Naive thymus-derived CD4-positive, alpha-beta T cell (primary cell): ENCODE measurements around the gene MYL3. TPM values are rescaled to one million over a fixed set of nuclear protein-coding genes. Genes with fewer than 3 reads are reported as not detected.

ENCODE experiments used
- ATAC-seq: fragments of 150-1000 bp; cut with Tn5 transposase; 2 replicates; pipeline ENCODE4 v1.10.0; 2021; ENCODE audit warnings: mild to moderate bottlenecking, moderate library complexity
- CTCF ChIA-PET: fragments of 350-600 bp; sonication (Branson Sonifier 250); formaldehyde crosslinking; loops from one replicate; lab custom pipeline; 2021; ENCODE audit warnings: antibody characterized with exemption; lab: Charles Lee
- POLR2A ChIA-PET: fragments of 350-600 bp; sonication (Branson Sonifier 250); formaldehyde crosslinking; loops from one replicate; lab custom pipeline; 2021; ENCODE audit warnings: antibody characterized with exemption, inconsistent platforms; lab: Charles Lee
- DNase-seq, 9 donors: peaks; one replicate each; pipeline versions ENCODE4 v3.0.0 to v3.0.0-alpha.2; 2020 to 2022; ENCODE audit warnings: mixed read lengths in 1 of 9
- H3K27ac ChIP-seq: one replicate; pipeline ENCODE4 v1.7.0; 2013; ENCODE audit warnings: mild to moderate bottlenecking, low read depth, low read length, moderate library complexity
- H3K27me3 ChIP-seq, 2 donors: one replicate each; pipeline ENCODE4 v1.7.0; 2013; ENCODE audit warnings: low read length in 2 of 2, mild to moderate bottlenecking in 2 of 2, moderate library complexity in 2 of 2; ENCODE audit not compliant: control insufficient read depth in 2 of 2, insufficient read depth in 2 of 2
- H3K36me3 ChIP-seq, 3 experiments: 1 replicate in 2 of 3; 2 replicates in 1 of 3; pipeline ENCODE4 v1.7.0; 2013; ENCODE audit warnings: low read length in 3 of 3, mild to moderate bottlenecking in 3 of 3, moderate library complexity in 1 of 3; ENCODE audit not compliant: insufficient read depth in 3 of 3, control insufficient read depth in 2 of 3
- H3K4me1 ChIP-seq, 2 donors: one replicate each; pipeline ENCODE4 v1.7.0; 2013; ENCODE audit warnings: low read length in 2 of 2, mild to moderate bottlenecking in 2 of 2, moderate library complexity in 1 of 2; ENCODE audit not compliant: control insufficient read depth in 2 of 2, insufficient read depth in 2 of 2
- H3K4me3 ChIP-seq: 2 replicates; pipeline ENCODE4 v1.7.0; 2013; ENCODE audit warnings: mild to moderate bottlenecking, low read length
- H3K9me3 ChIP-seq, 3 experiments: 1 replicate in 2 of 3; 2 replicates in 1 of 3; pipeline ENCODE4 v1.7.0; 2013; ENCODE audit warnings: low read length in 3 of 3; ENCODE audit not compliant: control insufficient read depth in 2 of 3
- H3K27ac Mint-ChIP-seq, 9 donors: one replicate each; pipeline ENCODE4 v1.8.0; 2020 to 2022; ENCODE audit warnings: mixed read lengths in 9 of 9, mild to moderate bottlenecking in 8 of 9, moderate library complexity in 5 of 9, inconsistent platforms in 2 of 9
- H3K27me3 Mint-ChIP-seq, 5 donors: one replicate each; pipeline ENCODE4 v1.8.0; 2021 to 2022; ENCODE audit warnings: mixed read lengths in 5 of 5, mild to moderate bottlenecking in 1 of 5
- H3K36me3 Mint-ChIP-seq, 5 donors: one replicate each; pipeline ENCODE4 v1.8.0; 2020 to 2022; ENCODE audit warnings: mixed read lengths in 5 of 5, mild to moderate bottlenecking in 3 of 5, inconsistent platforms in 1 of 5
- H3K4me1 Mint-ChIP-seq, 7 donors: one replicate each; pipeline ENCODE4 v1.8.0; 2020 to 2022; ENCODE audit warnings: mixed read lengths in 7 of 7, mild to moderate bottlenecking in 3 of 7, inconsistent platforms in 1 of 7
- H3K4me3 Mint-ChIP-seq, 10 donors: one replicate each; pipeline ENCODE4 v1.8.0; 2020 to 2022; ENCODE audit warnings: mild to moderate bottlenecking in 10 of 10, mixed read lengths in 10 of 10, moderate library complexity in 6 of 10, inconsistent platforms in 2 of 10
- H3K9me3 Mint-ChIP-seq, 11 donors: one replicate each; pipeline ENCODE4 v1.8.0; 2020 to 2022; ENCODE audit warnings: mixed read lengths in 11 of 11, mild to moderate bottlenecking in 4 of 11, inconsistent platforms in 1 of 11, moderate library complexity in 1 of 11
- intact Hi-C, 2 donors: fragments of 100-400 bp; cut with micrococcal nuclease; formaldehyde crosslinking; loops; one replicate each; pipeline ENCODE4 v1.15.1; 2023
- polyA plus RNA-seq, 2 donors: library from polyadenylated mRNA; unstranded; fragments of 300-500 nt; fragmentation: Illumina TruSeq; gene quantifications; one replicate each; pipeline ENCODE4 v1.2.3, GENCODE V29; 2021
- total RNA-seq, 6 experiments: library from RNA in 5 of 6; stranded (reverse) in 5 of 6; gene quantifications; 1 replicate in 5 of 6; 2 replicates in 1 of 6; pipeline ENCODE4 v1.2.3 and lab custom pipeline; 2021 to 2026

Gene MYL3
- total and polyA plus RNA-seq, 7 experiments from 2014 or later, result not detected

GRCh38 chr3:46884929-46885328 lies 21.7 kb upstream of the MYL3 start:
- ChIA-PET POLR2A (no interaction called here), CTCF (interaction anchor here (0.7 kb wide), 1 partner anchor 19 kb away, joined by 3 read pairs; no protein-coding TSS in a partner anchor)
- Mint-ChIP-seq H3K4me1 (peaks cover 0 to 11% (median 9%) of the 10 kb centered on the region in 7 donors), H3K36me3 (peaks cover 0 to 6% (median 0%) of the 10 kb centered on the region in 5 donors), H3K27ac (no peak overlapping the region), H3K9me3 (peaks cover 0 to 2% (median 0%) of the 10 kb centered on the region in 11 donors), H3K4me3 (peak overlapping the region in 6 of 10 donors; percentile 8 to 73 (median 16)), H3K27me3 (peaks cover 27 to 78% (median 32%) of the 10 kb centered on the region in 5 donors)
- ATAC-seq (no peak), DNase-seq (no peak)
- H3K4me3 ChIP-seq, result no peak overlapping the region
- intact Hi-C loops, result no loop called here
- no peaks in the 10 kb centered on the region for H3K9me3 ChIP-seq
- H3K27ac ChIP-seq, result no peak overlapping the region
- no peaks in the 10 kb centered on the region for H3K36me3 ChIP-seq
- H3K4me1 ChIP-seq, result no peaks in the 10 kb centered on the region
- H3K27me3 ChIP-seq, result peaks cover 0 to 8% of the 10 kb centered on the region in 2 donors

GRCh38 chr3:46884427-46884826 lies 21.2 kb upstream of the MYL3 start:
- no peaks in the 10 kb centered on the region for H3K4me1 ChIP-seq
- H3K4me3 Mint-ChIP-seq, result peak overlapping the region in 4 of 10 donors; percentile 14 to 73 (median 53)
- H3K27me3 ChIP-seq, result peaks cover 0 to 8% of the 10 kb centered on the region in 2 donors
- POLR2A ChIA-PET, result no interaction called here
- no peak overlapping the region for H3K27ac Mint-ChIP-seq
- no peak overlapping the region for H3K27ac ChIP-seq
- H3K9me3 ChIP-seq, result no peaks in the 10 kb centered on the region
- H3K36me3 ChIP-seq, result no peaks in the 10 kb centered on the region
- CTCF ChIA-PET, result no interaction called here
- H3K4me3 ChIP-seq, result no peak overlapping the region
- peaks cover 0 to 11% (median 10%) of the 10 kb centered on the region in 7 donors for H3K4me1 Mint-ChIP-seq
- peaks cover 29 to 78% (median 37%) of the 10 kb centered on the region in 5 donors for H3K27me3 Mint-ChIP-seq
- intact Hi-C loops, result no loop called here
- ATAC-seq, result no peak
- H3K9me3 Mint-ChIP-seq, result peaks cover 0 to 2% (median 0%) of the 10 kb centered on the region in 11 donors
- DNase-seq, result no peak
- peaks cover 0 to 6% (median 0%) of the 10 kb centered on the region in 5 donors for H3K36me3 Mint-ChIP-seq

- H3K4me1 ChIP-seq, result no peaks in the 10 kb centered on the region
- H3K36me3 ChIP-seq, result no peaks in the 10 kb centered on the region
- no peak overlapping the region for H3K27ac Mint-ChIP-seq
- H3K27ac ChIP-seq, result no peak overlapping the region
- peaks cover 35 to 80% (median 42%) of the 10 kb centered on the region in 5 donors for H3K27me3 Mint-ChIP-seq
- peaks cover 0 to 2% (median 0%) of the 10 kb centered on the region in 11 donors for H3K9me3 Mint-ChIP-seq
- DNase-seq (no peak), ATAC-seq (no peak)
- intact Hi-C loops, result no loop called here
- peak overlapping the region; percentile 9 to 73 (median 56) for H3K4me3 Mint-ChIP-seq
- CTCF ChIA-PET, result no interaction called here
- H3K27me3 ChIP-seq, result peaks cover 0 to 8% of the 10 kb centered on the region in 2 donors
- peaks cover 0 to 15% (median 10%) of the 10 kb centered on the region in 7 donors for H3K4me1 Mint-ChIP-seq
- no peaks in the 10 kb centered on the region for H3K9me3 ChIP-seq
- POLR2A ChIA-PET, result no interaction called here
- H3K4me3 ChIP-seq, result no peak overlapping the region
- peaks cover 0 to 6% (median 0%) of the 10 kb centered on the region in 5 donors for H3K36me3 Mint-ChIP-seq
These were observed 20.6 kb upstream of the MYL3 start for GRCh38 chr3:46883830-46884185.

GRCh38 chr3:46883054-46883829 lies 20.0 kb upstream of the MYL3 start:
- ChIA-PET CTCF (no interaction called here), POLR2A (no interaction called here)
- Mint-ChIP-seq H3K36me3 (peaks cover 0 to 6% (median 0%) of the 10 kb centered on the region in 5 donors), H3K27ac (no peak overlapping the region), H3K4me1 (peaks cover 0 to 15% (median 10%) of the 10 kb centered on the region in 7 donors), H3K9me3 (peaks cover 0 to 2% (median 0%) of the 10 kb centered on the region in 11 donors), H3K4me3 (peak overlapping the region; percentile 51 to 79 (median 74)), H3K27me3 (peaks cover 35 to 81% (median 42%) of the 10 kb centered on the region in 5 donors)
- Histone ChIP-seq H3K27ac (no peak overlapping the region), H3K27me3 (peaks cover 0 to 8% of the 10 kb centered on the region in 2 donors), H3K9me3 (no peaks in the 10 kb centered on the region), H3K4me3 (no peak overlapping the region), H3K4me1 (no peaks in the 10 kb centered on the region), H3K36me3 (no peaks in the 10 kb centered on the region)
- ATAC-seq (peak; percentile 28), DNase-seq (no peak)
- intact Hi-C loops, result no loop called here

DNA sequence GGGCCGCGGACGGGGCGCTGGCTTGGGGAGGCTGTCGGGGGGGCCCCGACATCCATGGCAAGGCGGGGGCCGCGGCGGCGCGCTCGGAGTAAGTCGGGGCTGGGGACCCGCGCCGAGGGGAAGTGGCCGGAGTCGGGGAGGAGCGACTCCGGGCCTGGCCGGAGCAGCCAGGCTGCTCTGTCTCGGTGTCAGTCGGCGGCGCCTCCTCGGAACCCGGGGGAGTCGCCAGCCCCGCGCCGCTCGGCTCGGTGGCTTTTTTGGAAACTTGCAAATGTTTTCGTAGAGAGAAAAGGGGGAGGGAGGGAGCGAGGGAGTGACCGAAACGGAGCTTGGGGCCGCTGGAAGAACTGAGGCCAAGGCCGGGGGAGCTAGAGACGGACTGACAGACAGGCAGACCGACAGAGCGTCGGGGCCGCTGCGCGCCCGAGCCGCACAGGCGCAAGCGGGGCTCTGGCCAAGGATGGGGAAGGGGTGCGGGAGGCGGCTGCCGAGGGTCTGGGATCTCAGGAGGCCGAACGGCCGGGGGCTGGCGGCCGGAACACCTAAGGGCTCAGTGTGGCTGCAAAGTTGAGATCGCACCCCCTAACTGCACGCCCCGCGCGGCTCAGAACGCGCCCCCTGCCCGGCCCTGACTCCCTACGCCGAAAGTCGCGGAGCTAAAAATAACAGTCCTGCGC lies 19.3 kb upstream of the MYL3 start:
- H3K9me3 ChIP-seq, result no peaks in the 10 kb centered on the region
- H3K4me3 ChIP-seq, result peak overlapping the region; percentile 39
- intact Hi-C loops, result no loop called here
- ATAC-seq, result peak; percentile 41
- H3K27ac ChIP-seq, result no peak overlapping the region
- no peaks in the 10 kb centered on the region for H3K36me3 ChIP-seq
- H3K9me3 Mint-ChIP-seq, result peaks cover 0 to 2% (median 0%) of the 10 kb centered on the region in 11 donors
- no peak overlapping the region for H3K27ac Mint-ChIP-seq
- CTCF ChIA-PET, result no interaction called here
- no peak for DNase-seq
- H3K4me1 Mint-ChIP-seq, result peaks cover 0 to 15% (median 10%) of the 10 kb centered on the region in 7 donors
- H3K27me3 ChIP-seq, result peaks cover 0 to 8% of the 10 kb centered on the region in 2 donors
- peak overlapping the region; percentile 66 to 79 (median 75) for H3K4me3 Mint-ChIP-seq
- H3K36me3 Mint-ChIP-seq, result peaks cover 0 to 6% (median 0%) of the 10 kb centered on the region in 5 donors
- POLR2A ChIA-PET, result no interaction called here
- H3K27me3 Mint-ChIP-seq, result peaks cover 35 to 76% (median 42%) of the 10 kb centered on the region in 5 donors
- no peaks in the 10 kb centered on the region for H3K4me1 ChIP-seq

GRCh38 chr3:46881596-46882376 lies 18.5 kb upstream of the MYL3 start:
- H3K9me3 ChIP-seq, result no peaks in the 10 kb centered on the region
- intact Hi-C loops, result no loop called here
- H3K4me1 ChIP-seq, result no peaks in the 10 kb centered on the region
- H3K27ac ChIP-seq, result no peak overlapping the region
- no peak overlapping the region for H3K4me3 ChIP-seq
- Mint-ChIP-seq H3K36me3 (peaks cover 0 to 6% (median 0%) of the 10 kb centered on the region in 5 donors), H3K4me3 (peak overlapping the region; percentile 10 to 77 (median 60)), H3K27ac (no peak overlapping the region), H3K9me3 (peaks cover 0 to 2% (median 0%) of the 10 kb centered on the region in 11 donors), H3K27me3 (peaks cover 35 to 71% (median 42%) of the 10 kb centered on the region in 5 donors), H3K4me1 (peaks cover 0 to 15% (median 10%) of the 10 kb centered on the region in 7 donors)
- POLR2A ChIA-PET, result no interaction called here
- H3K27me3 ChIP-seq, result peaks cover 0 to 8% of the 10 kb centered on the region in 2 donors
- CTCF ChIA-PET, result no interaction called here
- H3K36me3 ChIP-seq, result no peaks in the 10 kb centered on the region
- ATAC-seq (peak; percentile 33), DNase-seq (peak in 2 of 9 donors; percentile 17 to 18)
